WERI-Rb-1 (cell line): ENCODE measurements around the gene NR6A1.

Experiments used
- DNase-seq: peaks from one replicate; pipeline ENCODE4 v3.0.0-alpha.2; 2020
- H3K27ac ChIP-seq: fragments of 250-450 bp; sonication (Bioruptor Pico); 2 replicates; pipeline ENCODE4 v1.5.1; 2020; ENCODE audit warnings: mild to moderate bottlenecking, moderate library complexity
- H3K27me3 ChIP-seq: fragments of 250-450 bp; sonication (Bioruptor Pico); 2 replicates; pipeline ENCODE4 v1.5.1; 2021; ENCODE audit warnings: mild to moderate bottlenecking, low read depth, moderate library complexity; ENCODE audit not compliant: insufficient read depth, severe bottlenecking
- H3K36me3 ChIP-seq: fragments of 250-450 bp; sonication (Bioruptor Pico); 2 replicates; pipeline ENCODE4 v1.5.1; 2020; ENCODE audit warnings: mild to moderate bottlenecking, moderate library complexity
- H3K4me3 ChIP-seq: 2 replicates; pipeline ENCODE4 v1.5.1; 2011; ENCODE audit warnings: low read depth, mild to moderate bottlenecking, control low read depth, low read length
- H3K9me3 ChIP-seq: fragments of 250-450 bp; sonication (Bioruptor Pico); 2 replicates; pipeline ENCODE4 v1.5.1; 2021; ENCODE audit warnings: mild to moderate bottlenecking, moderate library complexity; ENCODE audit not compliant: severe bottlenecking
- TF ChIP-seq, protein P1 (sequence below): IDR thresholded peaks from 2 replicates; pipeline ENCODE4 v1.5.1; 2011; ENCODE audit warnings: low read depth, mild to moderate bottlenecking, control low read depth, inconsistent platforms, low read length

Gene NR6A1

DNA sequence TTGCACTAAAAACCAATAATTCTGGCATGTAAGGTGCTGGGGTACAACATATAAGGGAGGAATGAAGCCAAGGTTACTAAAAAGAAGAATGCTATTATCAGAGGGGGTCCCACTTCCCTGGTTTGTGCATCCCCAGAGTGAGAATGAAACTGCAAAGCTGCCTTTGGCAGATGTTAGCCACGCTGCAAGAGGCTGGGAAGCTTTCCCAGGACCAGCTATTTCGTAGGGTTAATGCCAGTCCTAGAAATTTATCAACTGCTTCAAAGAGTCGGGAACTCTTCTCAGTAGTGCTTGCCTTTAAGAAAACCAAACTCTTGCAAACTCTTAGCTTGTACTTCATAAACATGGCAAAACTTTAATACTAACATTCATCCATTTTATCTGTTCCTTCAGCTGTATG, 176.4 kb downstream of the NR6A1 start:
- Histone ChIP-seq H3K36me3 (no peaks in the 10 kb centered on the region), H3K4me3 (no peak overlapping the region), H3K27ac (peak overlapping the region; percentile 46), H3K27me3 (no peaks in the 10 kb centered on the region), H3K9me3 (no peaks in the 10 kb centered on the region)
- DNase-seq, result no peak
- TF ChIP-seq, protein P1, sequence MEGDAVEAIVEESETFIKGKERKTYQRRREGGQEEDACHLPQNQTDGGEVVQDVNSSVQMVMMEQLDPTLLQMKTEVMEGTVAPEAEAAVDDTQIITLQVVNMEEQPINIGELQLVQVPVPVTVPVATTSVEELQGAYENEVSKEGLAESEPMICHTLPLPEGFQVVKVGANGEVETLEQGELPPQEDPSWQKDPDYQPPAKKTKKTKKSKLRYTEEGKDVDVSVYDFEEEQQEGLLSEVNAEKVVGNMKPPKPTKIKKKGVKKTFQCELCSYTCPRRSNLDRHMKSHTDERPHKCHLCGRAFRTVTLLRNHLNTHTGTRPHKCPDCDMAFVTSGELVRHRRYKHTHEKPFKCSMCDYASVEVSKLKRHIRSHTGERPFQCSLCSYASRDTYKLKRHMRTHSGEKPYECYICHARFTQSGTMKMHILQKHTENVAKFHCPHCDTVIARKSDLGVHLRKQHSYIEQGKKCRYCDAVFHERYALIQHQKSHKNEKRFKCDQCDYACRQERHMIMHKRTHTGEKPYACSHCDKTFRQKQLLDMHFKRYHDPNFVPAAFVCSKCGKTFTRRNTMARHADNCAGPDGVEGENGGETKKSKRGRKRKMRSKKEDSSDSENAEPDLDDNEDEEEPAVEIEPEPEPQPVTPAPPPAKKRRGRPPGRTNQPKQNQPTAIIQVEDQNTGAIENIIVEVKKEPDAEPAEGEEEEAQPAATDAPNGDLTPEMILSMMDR, result no peak

DNA sequence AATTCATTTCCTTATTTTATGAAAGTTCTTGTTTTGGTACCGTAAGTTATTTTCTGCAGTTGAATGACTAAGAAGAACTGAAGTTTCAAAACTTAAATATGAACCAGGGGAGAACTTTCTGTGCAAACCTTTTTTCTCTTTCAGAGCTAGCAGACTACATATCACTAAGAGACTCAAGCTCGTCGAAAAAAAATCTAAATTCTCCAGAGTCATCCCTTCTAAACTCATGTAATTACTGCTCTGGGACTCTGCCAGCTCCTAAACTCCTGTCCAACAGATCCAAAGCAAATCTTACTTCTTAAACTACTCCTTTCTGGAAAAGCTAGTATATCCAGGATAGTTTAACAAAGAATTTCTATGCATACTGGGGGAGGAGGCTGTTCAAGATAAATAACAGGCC, 176.9 kb downstream of the NR6A1 start:
- H3K27ac ChIP-seq, result peak overlapping the region; percentile 46
- H3K9me3 ChIP-seq, result no peaks in the 10 kb centered on the region
- DNase-seq, result no peak
- H3K27me3 ChIP-seq, result no peaks in the 10 kb centered on the region
- TF ChIP-seq, protein P1, result no peak
- no peaks in the 10 kb centered on the region for H3K36me3 ChIP-seq
- H3K4me3 ChIP-seq, result peak overlapping the region; percentile 6

DNA sequence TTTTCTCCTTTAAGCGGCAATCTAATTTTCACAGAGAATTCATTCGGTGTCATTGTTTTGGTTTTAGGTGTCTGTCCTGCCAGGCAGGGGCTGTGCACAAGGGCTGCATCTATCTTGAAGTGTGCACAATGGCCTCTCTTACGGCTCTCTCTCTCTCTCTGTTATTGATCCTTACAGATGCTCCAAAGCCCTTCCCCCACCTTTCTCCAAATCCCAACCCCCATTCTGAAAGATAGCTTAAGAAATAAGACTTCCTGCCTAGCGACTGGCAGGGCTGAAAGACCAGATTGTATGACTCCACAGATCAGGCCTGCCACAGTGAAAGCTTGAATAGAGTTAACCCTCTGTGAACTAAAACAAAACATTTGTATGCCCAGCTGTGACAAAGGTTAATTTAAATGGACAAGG, 177.5 kb downstream of the NR6A1 start:
- Histone ChIP-seq H3K36me3 (no peaks in the 10 kb centered on the region), H3K27me3 (no peaks in the 10 kb centered on the region), H3K9me3 (no peaks in the 10 kb centered on the region), H3K4me3 (peak overlapping the region; percentile 11), H3K27ac (peak overlapping the region; percentile 46)
- TF ChIP-seq, protein P1, result no peak
- DNase-seq, result peak; percentile 82

DNA sequence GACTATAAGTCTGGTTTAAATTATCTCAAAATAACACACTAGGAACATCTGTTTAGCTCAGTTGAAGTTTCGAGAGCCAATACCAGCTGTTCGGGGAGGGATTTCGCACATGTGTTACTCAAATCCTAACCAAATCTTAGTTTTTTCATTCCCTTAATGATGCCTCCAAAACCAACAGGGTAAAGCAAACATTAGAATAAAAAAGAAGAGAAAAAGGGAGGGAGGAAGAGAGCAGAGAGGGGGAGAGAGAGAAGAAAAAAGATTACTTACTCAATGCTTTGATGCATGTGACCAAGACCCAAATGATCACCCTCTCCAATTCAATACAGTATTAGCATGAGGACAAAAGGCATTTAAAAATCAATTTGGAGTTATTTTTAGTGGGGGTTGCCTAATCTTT, 177.9 kb downstream of the NR6A1 start:
- peak overlapping the region; percentile 46 for H3K27ac ChIP-seq
- H3K36me3 ChIP-seq, result no peaks in the 10 kb centered on the region
- H3K27me3 ChIP-seq, result no peaks in the 10 kb centered on the region
- H3K9me3 ChIP-seq, result no peaks in the 10 kb centered on the region
- TF ChIP-seq, protein P1, result no peak
- 0 out of 2 replicates have a peak overlapping the region, but pooled peaks have one; percentile 11 for H3K4me3 ChIP-seq
- no peak for DNase-seq

DNA sequence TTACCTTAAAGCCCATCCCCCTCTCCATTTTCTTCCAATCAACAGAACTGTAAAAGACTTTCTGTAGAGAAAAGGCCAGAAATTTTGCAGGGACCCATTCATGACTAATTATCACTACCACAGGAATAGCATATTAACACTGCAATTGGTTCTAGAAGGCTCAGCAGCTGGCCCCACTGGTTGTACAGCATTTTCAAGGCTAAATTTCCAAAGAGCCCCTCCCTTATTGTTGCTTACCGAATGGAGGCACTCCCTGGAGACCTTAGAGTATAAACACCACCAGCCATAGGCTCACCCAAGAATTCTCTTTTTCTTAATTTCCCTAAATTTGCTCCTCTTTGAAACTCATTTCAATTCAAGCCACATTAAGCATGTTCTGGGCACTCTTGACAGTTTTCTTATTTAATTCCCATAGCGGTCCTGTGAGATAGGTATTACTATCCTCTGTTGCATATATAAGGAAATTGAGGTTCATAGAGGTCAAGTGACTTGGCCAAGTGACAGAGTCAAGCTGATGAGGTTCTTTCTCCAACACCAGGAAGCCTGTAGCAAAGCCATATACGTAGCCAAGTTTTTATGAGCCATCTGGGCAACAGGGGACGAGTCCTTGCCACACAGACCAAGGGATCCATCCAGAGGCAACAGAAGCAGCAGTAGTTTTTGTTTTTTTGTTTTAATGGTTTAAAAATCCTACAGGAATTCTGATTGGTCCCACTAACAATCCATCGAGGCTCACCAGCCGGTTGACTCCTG, 180.0 kb downstream of the NR6A1 start:
- no peak overlapping the region for H3K4me3 ChIP-seq
- TF ChIP-seq, protein P1, result no peak
- H3K9me3 ChIP-seq, result no peaks in the 10 kb centered on the region
- H3K36me3 ChIP-seq, result no peaks in the 10 kb centered on the region
- no peak for DNase-seq
- no peak overlapping the region for H3K27ac ChIP-seq
- no peaks in the 10 kb centered on the region for H3K27me3 ChIP-seq

DNA sequence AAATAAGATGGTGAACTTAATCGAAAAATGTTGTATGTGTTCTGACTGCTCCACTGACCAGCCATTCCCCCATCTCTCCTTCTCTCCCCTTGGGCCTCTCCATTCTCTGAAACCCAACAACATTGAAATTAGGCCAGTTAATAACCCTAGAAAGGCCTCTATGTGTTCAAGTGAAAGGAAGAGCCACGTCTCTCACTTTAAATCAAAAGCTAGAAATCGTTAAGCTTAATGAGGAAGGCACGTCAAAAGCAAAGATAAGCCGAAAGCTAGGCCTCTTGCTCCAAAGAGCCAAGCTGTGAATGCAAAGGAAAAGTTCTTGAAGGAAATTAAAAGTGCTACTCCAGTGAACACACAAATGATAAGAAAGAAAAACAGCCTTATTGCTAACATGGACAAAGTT, 186.5 kb downstream of the NR6A1 start:
- Histone ChIP-seq H3K4me3 (no peak overlapping the region), H3K9me3 (peaks cover 10% of the 10 kb centered on the region), H3K27ac (no peak overlapping the region), H3K27me3 (no peaks in the 10 kb centered on the region), H3K36me3 (no peaks in the 10 kb centered on the region)
- no peak for DNase-seq
- TF ChIP-seq, protein P1, result no peak
